IMR-90 (cell line): Measurements from ENCODE around the gene MAMDC4.

Experiments used
- FOS ChIP-seq: fragments of 150-350 bp; IDR thresholded peaks from 2 replicates; pipeline ENCODE4 v1.6.1; 2016; ENCODE audit warnings: low read depth, low read length
- RFX5 ChIP-seq: IDR thresholded peaks from 2 replicates; pipeline ENCODE4 v1.8.0; 2012; ENCODE audit warnings: low read depth, mild to moderate bottlenecking, low read length, moderate library complexity
- TF ChIP-seq, protein P1 (sequence below): conservative IDR thresholded peaks from 2 replicates; pipeline ENCODE4 v1.5.1; 2012; ENCODE audit warnings: mild to moderate bottlenecking, low read depth, low read length, improper control_type of control experiment

DNA sequence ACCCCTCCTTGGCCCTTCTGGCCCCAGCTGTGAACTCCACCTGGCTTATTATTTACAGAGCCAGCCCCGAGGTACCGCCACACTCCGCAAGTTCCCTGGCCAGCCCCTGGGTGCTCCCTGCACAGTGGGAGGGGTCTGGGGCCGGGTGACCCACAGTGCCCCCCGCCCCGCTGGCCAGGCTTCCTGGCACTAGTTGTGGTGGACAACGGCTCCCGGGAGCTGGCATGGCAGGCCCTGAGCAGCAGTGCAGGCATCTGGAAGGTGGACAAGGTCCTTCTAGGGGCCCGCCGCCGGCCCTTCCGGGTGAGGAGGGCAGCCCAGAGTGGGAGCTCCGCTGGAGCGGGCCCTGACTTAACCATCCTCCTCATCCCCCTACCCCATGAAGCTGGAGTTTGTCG is 3.9 kb downstream of the MAMDC4 start:
- TF ChIP-seq RFX5 (no peak), FOS (no peak)
- TF ChIP-seq, protein P1, sequence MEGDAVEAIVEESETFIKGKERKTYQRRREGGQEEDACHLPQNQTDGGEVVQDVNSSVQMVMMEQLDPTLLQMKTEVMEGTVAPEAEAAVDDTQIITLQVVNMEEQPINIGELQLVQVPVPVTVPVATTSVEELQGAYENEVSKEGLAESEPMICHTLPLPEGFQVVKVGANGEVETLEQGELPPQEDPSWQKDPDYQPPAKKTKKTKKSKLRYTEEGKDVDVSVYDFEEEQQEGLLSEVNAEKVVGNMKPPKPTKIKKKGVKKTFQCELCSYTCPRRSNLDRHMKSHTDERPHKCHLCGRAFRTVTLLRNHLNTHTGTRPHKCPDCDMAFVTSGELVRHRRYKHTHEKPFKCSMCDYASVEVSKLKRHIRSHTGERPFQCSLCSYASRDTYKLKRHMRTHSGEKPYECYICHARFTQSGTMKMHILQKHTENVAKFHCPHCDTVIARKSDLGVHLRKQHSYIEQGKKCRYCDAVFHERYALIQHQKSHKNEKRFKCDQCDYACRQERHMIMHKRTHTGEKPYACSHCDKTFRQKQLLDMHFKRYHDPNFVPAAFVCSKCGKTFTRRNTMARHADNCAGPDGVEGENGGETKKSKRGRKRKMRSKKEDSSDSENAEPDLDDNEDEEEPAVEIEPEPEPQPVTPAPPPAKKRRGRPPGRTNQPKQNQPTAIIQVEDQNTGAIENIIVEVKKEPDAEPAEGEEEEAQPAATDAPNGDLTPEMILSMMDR: no peak
